OCI-LY7 (cell line): ENCODE measurements around the gene SNRPB. TPM values are rescaled to one million over a fixed set of nuclear protein-coding genes. Genes with fewer than 3 reads are reported as not detected.

Source experiments
- BruUV-seq: library from RNA; stranded (reverse); fragments of 400-500 nt; replicated peaks from 2 replicates; lab custom pipeline; 2021; lab: Mats Ljungman, UMichigan
- CTCF ChIA-PET: fragments of 300-600 bp; sonication (Branson Sonifier 250); formaldehyde crosslinking; loops from one replicate; lab custom pipeline; 2022; ENCODE audit warnings: antibody characterized with exemption; ENCODE audit not compliant: unreplicated experiment; lab: Charles Lee
- POLR2A ChIA-PET: fragments of 300-600 bp; sonication (Branson Sonifier 250); formaldehyde crosslinking; loops from one replicate; lab custom pipeline; 2022; ENCODE audit warnings: antibody characterized with exemption; lab: Charles Lee
- DNase-seq: peaks from one replicate; pipeline ENCODE4 v3.0.0-alpha.2; 2015; ENCODE audit warnings: low spot score
- H2AFZ ChIP-seq: fragments of 200-600 bp; sonication (generic), shearing (Covaris generic); 2 replicates; pipeline ENCODE4 v1.6.1; 2014; ENCODE audit warnings: mild to moderate bottlenecking, antibody characterized with exemption, low read length, moderate library complexity
- H3K27ac ChIP-seq: fragments of 200-600 bp; sonication (generic); 2 replicates; pipeline ENCODE4 v1.5.1; 2014; ENCODE audit warnings: mixed run types, low read depth, mild to moderate bottlenecking, moderate library complexity, low read length, inconsistent platforms; ENCODE audit not compliant: poor library complexity, severe bottlenecking
- H3K36me3 ChIP-seq: fragments of 200-600 bp; sonication (generic); 2 replicates; pipeline ENCODE4 v1.6.1; 2014; ENCODE audit warnings: mild to moderate bottlenecking, antibody characterized with exemption, low read length, moderate library complexity, mixed read lengths; ENCODE audit not compliant: insufficient read depth
- H3K4me1 ChIP-seq: fragments of 200-600 bp; sonication (generic); 2 replicates; pipeline ENCODE4 v1.5.1; 2014; ENCODE audit warnings: mild to moderate bottlenecking, low read length; ENCODE audit not compliant: insufficient read depth, poor library complexity, severe bottlenecking
- H3K4me2 ChIP-seq: fragments of 200-600 bp; sonication (generic); 2 replicates; pipeline ENCODE4 v1.6.1; 2014; ENCODE audit warnings: mild to moderate bottlenecking, low read length
- H3K4me3 ChIP-seq: fragments of 200-600 bp; sonication (generic); 2 replicates; pipeline ENCODE4 v1.5.1; 2014; ENCODE audit warnings: mild to moderate bottlenecking, low read depth, low read length; ENCODE audit not compliant: poor library complexity, severe bottlenecking
- H3K79me2 ChIP-seq: fragments of 200-600 bp; sonication (generic); 2 replicates; pipeline ENCODE4 v1.6.1; 2016; ENCODE audit warnings: low read depth, mild to moderate bottlenecking, low read length, moderate library complexity, mixed read lengths; ENCODE audit not compliant: insufficient read depth
- H3K9me2 ChIP-seq: fragments of 200-600 bp; sonication (generic); 2 replicates; pipeline ENCODE4 v1.6.1; 2016; ENCODE audit warnings: mild to moderate bottlenecking, low read length, mixed read lengths; ENCODE audit not compliant: insufficient read depth
- H3K9me3 ChIP-seq: fragments of 200-600 bp; sonication (generic); 2 replicates; pipeline ENCODE4 v1.6.1; 2014; ENCODE audit warnings: mild to moderate bottlenecking, mixed run types, low read length, mixed read lengths
- H4K20me1 ChIP-seq: fragments of 200-600 bp; sonication (generic); 2 replicates; pipeline ENCODE4 v1.6.1; 2014; ENCODE audit warnings: mild to moderate bottlenecking, antibody characterized with exemption, low read length, moderate library complexity, mixed read lengths; ENCODE audit not compliant: insufficient read depth
- EZH2phosphoT487 ChIP-seq: fragments of 200-600 bp; sonication (generic); IDR thresholded peaks from 2 replicates; pipeline ENCODE4 v1.6.1; 2018; ENCODE audit warnings: low read depth, borderline replicate concordance, mild to moderate bottlenecking, mixed run types, antibody characterized with exemption, low read length, moderate library complexity, mixed read lengths
- intact Hi-C: fragments of 100-400 bp; cut with micrococcal nuclease; formaldehyde crosslinking; loops from one replicate; pipeline ENCODE4 v1.10.0; 2022; ENCODE audit not compliant: unreplicated experiment
- total RNA-seq, 2 experiments: library from RNA; depleted of rRNA in 1 of 2; stranded (reverse); fragments of >200 nt in 1 of 2; shearing (Covaris generic) in 1 of 2; gene quantifications; 2 replicates each; pipeline ENCODE4 v1.2.3, GENCODE V29; 2014 to 2022
- TF ChIP-seq, protein P1 (sequence below): fragments of 200-600 bp; sonication (generic); conservative IDR thresholded peaks from 2 replicates; pipeline ENCODE4 v1.5.1; 2014; ENCODE audit warnings: mild to moderate bottlenecking, antibody characterized with exemption, low read length, moderate library complexity, mixed read lengths

The SNRPB gene
- total RNA-seq, 2 experiments from 2014 or later: 351 to 516 TPM

DNA sequence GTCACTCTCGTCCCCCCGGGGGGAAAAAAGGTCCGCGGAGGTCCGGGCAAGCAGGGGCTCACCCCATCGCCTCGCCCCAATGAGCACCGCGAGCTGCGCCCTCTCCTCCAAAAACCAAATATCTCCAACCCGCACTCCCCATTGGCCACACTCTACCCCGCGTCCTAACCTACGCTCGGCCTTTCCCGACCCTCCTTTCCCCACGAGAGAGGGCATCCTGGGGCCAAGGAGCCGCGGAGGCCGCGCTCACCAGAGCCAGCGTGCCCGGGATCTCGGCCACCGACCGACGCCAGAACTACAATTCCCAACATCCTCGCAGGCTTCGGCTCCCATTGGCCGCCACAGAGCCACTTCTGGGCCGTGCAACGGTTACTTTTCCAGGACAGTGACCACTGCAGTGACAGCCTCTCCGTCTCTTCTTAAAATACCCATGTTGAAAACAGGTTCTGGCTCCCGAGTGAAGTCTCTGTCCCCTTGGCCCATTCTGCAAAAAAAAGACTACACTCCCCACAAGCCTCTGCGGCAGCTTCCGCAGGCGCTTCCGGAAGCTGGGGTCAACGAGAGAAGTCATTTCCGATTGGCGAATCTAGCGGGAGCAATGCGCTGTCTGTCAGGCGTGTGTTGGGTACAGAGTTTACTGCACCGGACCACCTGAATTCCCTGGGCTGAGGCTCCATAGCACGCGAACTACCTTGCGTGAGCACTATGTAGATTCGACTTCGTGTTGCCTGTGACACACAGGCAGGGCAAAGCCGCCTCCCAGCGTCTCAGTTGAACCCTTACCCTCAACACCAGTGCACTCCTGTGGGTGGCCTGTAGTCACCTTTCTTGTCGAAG lies 38.3 kb upstream of the SNRPB start, which contains the start of gene ZNF343:
Gene ZNF343, minus strand, starts transcription at position 285 of the 837 bp plus-strand sequence. CDS start 15,020 bp downstream, outside the sequence.
- CTCF ChIA-PET: no interaction called here

DNA sequence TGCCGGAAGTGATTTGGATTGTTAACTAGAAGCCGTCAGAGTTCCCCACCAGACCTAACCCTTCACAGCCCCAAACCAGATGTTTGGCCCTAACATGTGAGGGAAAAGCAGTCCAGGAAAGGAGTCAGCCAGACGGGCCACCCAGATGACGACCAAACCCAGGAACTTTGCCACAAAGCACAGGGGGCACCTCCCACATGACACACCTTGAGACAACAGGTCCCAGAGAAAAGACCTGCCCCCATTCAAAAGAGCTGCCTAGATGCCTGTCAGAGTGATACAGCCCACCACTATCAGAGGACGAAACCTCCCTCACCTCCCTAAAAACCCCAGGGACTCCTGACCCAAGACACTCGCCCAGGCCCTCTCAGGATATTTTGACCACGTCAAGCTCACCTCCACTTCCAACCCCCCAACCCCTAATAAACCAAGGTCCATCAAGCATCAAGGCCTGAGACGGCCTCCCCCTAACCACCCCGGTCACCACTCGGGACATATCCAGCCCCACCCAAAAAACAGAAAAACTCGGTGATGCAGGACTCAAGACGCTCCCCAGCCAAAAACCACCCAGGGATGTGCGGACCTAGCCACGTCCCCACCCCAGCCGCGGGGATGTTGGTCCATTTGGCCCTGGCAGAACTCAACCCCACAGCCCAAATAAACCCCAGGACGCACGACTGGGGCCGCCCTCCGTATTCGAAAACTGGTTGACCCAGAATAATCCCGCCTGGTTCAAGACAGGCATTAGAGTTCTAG lies 37.5 kb upstream of the SNRPB start:
- no peak for TF ChIP-seq EZH2phosphoT487
- TF ChIP-seq, protein P1, sequence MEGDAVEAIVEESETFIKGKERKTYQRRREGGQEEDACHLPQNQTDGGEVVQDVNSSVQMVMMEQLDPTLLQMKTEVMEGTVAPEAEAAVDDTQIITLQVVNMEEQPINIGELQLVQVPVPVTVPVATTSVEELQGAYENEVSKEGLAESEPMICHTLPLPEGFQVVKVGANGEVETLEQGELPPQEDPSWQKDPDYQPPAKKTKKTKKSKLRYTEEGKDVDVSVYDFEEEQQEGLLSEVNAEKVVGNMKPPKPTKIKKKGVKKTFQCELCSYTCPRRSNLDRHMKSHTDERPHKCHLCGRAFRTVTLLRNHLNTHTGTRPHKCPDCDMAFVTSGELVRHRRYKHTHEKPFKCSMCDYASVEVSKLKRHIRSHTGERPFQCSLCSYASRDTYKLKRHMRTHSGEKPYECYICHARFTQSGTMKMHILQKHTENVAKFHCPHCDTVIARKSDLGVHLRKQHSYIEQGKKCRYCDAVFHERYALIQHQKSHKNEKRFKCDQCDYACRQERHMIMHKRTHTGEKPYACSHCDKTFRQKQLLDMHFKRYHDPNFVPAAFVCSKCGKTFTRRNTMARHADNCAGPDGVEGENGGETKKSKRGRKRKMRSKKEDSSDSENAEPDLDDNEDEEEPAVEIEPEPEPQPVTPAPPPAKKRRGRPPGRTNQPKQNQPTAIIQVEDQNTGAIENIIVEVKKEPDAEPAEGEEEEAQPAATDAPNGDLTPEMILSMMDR: no peak
- Histone ChIP-seq H3K4me2 (peak overlapping the region; percentile 84), H3K4me3 (peak overlapping the region; percentile 87), H3K9me3 (no peaks in the 10 kb centered on the region), H3K79me2 (peaks cover 15% of the 10 kb centered on the region; the same call in 1 of the 2 replicates), H3K4me1 (peaks cover 18% of the 10 kb centered on the region), H3K9me2 (no peaks in the 10 kb centered on the region), H3K27ac (no peak overlapping the region), H4K20me1 (no peaks in the 10 kb centered on the region), H3K36me3 (no peaks in the 10 kb centered on the region), H2AFZ (peak overlapping the region; percentile 84)
- intact Hi-C loops: loop anchor here (1.0 kb wide), 1 partner anchor 38 kb away; the partner anchor contains the start of gene SNRPB
- peak; percentile 4 for DNase-seq
- ChIA-PET CTCF (no interaction called here), POLR2A (interaction anchor here (0.7 to 1.0 kb wide), 2 partner anchors 34 to 406 kb away, joined by 3 read pairs; no protein-coding TSS in a partner anchor)
- BruUV-seq: TSS peak; percentile 46

More for the DNA sequence above, 38.3 kb upstream of the SNRPB start, which contains the start of gene ZNF343:
- H3K4me2 ChIP-seq: peak within 1 kb of the TSS; percentile 84
- POLR2A ChIA-PET: interaction anchor here (1.0 kb wide), 1 partner anchor 38 kb away, joined by 3 read pairs; the partner anchor contains the start of gene SNRPB
- TF ChIP-seq, protein P1: no peak
- no peak for TF ChIP-seq EZH2phosphoT487
- H2AFZ ChIP-seq: peak within 1 kb of the TSS; percentile 84
- no peaks in the 10 kb centered on the region for H3K9me3 ChIP-seq
- intact Hi-C loops: loop anchor here (1.0 kb wide), 1 partner anchor 39 kb away; the partner anchor contains the start of gene SNRPB
- BruUV-seq: no TSS peak
- no peaks in the 10 kb centered on the region for H4K20me1 ChIP-seq
- peak within 1 kb of the TSS; percentile 38 for H3K27ac ChIP-seq
- H3K4me3 ChIP-seq: peak within 1 kb of the TSS; percentile 87
- H3K36me3 ChIP-seq: no peaks in the 10 kb centered on the region
- H3K79me2 ChIP-seq: peaks cover 15% of the 10 kb centered on the region; the same call in 1 of the 2 replicates
- H3K9me2 ChIP-seq: no peaks in the 10 kb centered on the region
- peaks cover 18% of the 10 kb centered on the region for H3K4me1 ChIP-seq
- DNase-seq: peak; percentile 88
